Superior temporal gyrus (tissue), 1 donor: Measurements from ENCODE around the gene INPP4B.

Source experiments
- DNase-seq: peaks from one replicate; pipeline ENCODE4 v3.0.0-alpha.2; 2016; ENCODE audit errors: extremely low spot score

Gene INPP4B

GRCh38 chr4:142352712-142353111, 493.4 kb downstream of the INPP4B start:
- no peak for DNase-seq

- peak; percentile 31 for DNase-seq
Measured at GRCh38 chr4:142351958-142352357, 494.1 kb downstream of the INPP4B start.

- peak; percentile 38 for DNase-seq
Measured at GRCh38 chr4:142350871-142351270, 495.2 kb downstream of the INPP4B start.

- no peak for DNase-seq
Measured at GRCh38 chr4:142348613-142349021, 497.5 kb downstream of the INPP4B start.

GRCh38 chr4:142347241-142347640, 498.9 kb downstream of the INPP4B start:
- DNase-seq = no peak

- DNase-seq = no peak
Measured at GRCh38 chr4:142345924-142346323, 500.2 kb downstream of the INPP4B start.

GRCh38 chr4:142341268-142341667, 504.8 kb downstream of the INPP4B start:
- no peak for DNase-seq

- no peak for DNase-seq
Measured at GRCh38 chr4:142339053-142339452, 507.0 kb downstream of the INPP4B start.

- no peak for DNase-seq
Measured at GRCh38 chr4:142336251-142336934, 509.7 kb downstream of the INPP4B start.

GRCh38 chr4:142334931-142335330, 511.2 kb downstream of the INPP4B start:
- DNase-seq = no peak

GRCh38 chr4:142331646-142332045, 514.5 kb downstream of the INPP4B start:
- no peak for DNase-seq

GRCh38 chr4:142331132-142331531, 515.0 kb downstream of the INPP4B start:
- DNase-seq = no peak

- DNase-seq = no peak
Measured at GRCh38 chr4:142330311-142330710, 515.8 kb downstream of the INPP4B start.

- no peak for DNase-seq
Measured at GRCh38 chr4:142329313-142329712, 516.8 kb downstream of the INPP4B start.

- DNase-seq = no peak
Measured at GRCh38 chr4:142326181-142326580, 519.9 kb downstream of the INPP4B start.

GRCh38 chr4:142324572-142324971, 521.5 kb downstream of the INPP4B start:
- DNase-seq = no peak

GRCh38 chr4:142322996-142323395, 523.1 kb downstream of the INPP4B start:
- no peak for DNase-seq

- no peak for DNase-seq
Measured at GRCh38 chr4:142318280-142318679, 527.8 kb downstream of the INPP4B start.

GRCh38 chr4:142316913-142317312, 529.2 kb downstream of the INPP4B start:
- DNase-seq = no peak

GRCh38 chr4:142316025-142316424, 530.1 kb downstream of the INPP4B start:
- no peak for DNase-seq

- DNase-seq = no peak
Measured at GRCh38 chr4:142314686-142315085, 531.4 kb downstream of the INPP4B start.

- DNase-seq = no peak
Measured at GRCh38 chr4:142314247-142314646, 531.9 kb downstream of the INPP4B start.

GRCh38 chr4:142312391-142312790, 533.7 kb downstream of the INPP4B start:
- DNase-seq = no peak

- no peak for DNase-seq
Measured at GRCh38 chr4:142311916-142312315, 534.2 kb downstream of the INPP4B start.
